ENCODE results near the gene TACC2. TPM values are rescaled to one million over a fixed set of nuclear protein-coding genes. Genes with fewer than 3 reads are reported as not detected.

Gene TACC2
- total RNA-seq, 2 experiments from 2014 or later, result not detected

DNA sequence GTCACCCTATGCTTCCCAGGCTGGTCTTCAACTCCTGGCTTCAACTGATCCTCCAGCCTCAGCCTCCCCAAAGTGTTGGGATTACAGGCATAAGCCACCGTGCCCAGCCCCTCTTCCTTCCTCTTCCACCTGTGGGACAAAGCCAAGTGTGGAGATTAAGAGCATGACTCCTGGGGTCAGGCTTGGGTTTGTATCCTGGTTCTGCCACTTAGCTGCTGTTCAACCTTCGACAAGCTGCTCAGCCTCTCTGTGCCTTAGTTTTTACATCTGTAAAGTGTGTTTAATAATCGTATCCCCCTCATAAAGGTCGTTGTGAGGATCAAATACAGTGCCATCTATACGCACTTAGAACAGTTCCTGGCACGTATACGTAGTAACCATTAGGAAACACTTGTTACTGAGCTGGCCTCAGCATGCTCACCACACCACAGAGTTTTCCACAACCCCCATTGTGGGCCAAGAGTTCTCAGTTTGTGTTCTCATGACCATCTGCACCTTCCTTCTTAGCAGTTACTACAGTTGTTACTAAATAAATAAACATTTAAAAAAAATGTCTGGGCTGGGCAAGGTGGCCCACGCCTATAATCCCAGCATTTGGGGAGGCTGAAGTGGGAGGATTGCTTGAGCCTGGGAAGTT lies 141.6 kb downstream of the TACC2 start:
- H3K9me3 Mint-ChIP-seq, result no peaks in the 10 kb centered on the region
- ChIA-PET CTCF (no interaction called here), POLR2A (no interaction called here)
- H3K4me3 Mint-ChIP-seq, result no peak overlapping the region
- DNase-seq (no peak), ATAC-seq (no peak)
- peaks cover 6% of the 10 kb centered on the region for H3K27me3 Mint-ChIP-seq
- no peaks in the 10 kb centered on the region for H3K36me3 Mint-ChIP-seq (ENCODE audit: low read depth)
- no peak for TF ChIP-seq CTCF (IDR thresholded peaks at IDR 0.05)
- no peak overlapping the region for H3K27ac Mint-ChIP-seq
- intact Hi-C loops (cut with micrococcal nuclease), result no loop called here
- H3K4me1 Mint-ChIP-seq (ENCODE audit: low read depth), result no peaks in the 10 kb centered on the region

DNA sequence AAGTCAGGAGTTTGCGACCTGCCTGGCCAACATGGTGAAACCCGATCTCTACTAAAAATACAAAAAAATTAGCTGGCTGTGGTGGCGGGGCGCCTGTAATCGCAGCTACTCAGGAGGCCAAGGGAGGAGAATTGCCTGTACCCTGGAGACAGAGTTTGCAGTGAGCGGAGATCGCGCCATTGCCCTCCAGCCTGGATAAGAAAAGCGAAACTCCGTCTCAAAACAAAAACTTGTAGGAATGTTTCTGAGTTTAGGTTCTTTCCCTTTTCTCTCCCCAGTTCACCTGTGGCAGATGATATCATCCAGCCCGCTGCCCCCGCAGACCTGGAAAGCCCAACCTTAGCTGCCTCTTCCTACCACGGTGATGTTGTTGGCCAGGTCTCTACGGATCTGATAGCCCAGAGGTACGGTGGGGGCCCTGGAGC lies 143.4 kb downstream of the TACC2 start:
- no peak for TF ChIP-seq CTCF (IDR thresholded peaks at IDR 0.05)
- CTCF ChIA-PET, result no interaction called here
- Mint-ChIP-seq H3K36me3 (ENCODE audit: low read depth) (no peaks in the 10 kb centered on the region), H3K4me1 (ENCODE audit: low read depth) (no peaks in the 10 kb centered on the region), H3K4me3 (no peak overlapping the region), H3K9me3 (no peaks in the 10 kb centered on the region), H3K27me3 (peaks cover 6% of the 10 kb centered on the region), H3K27ac (no peak overlapping the region)
- intact Hi-C loops (cut with micrococcal nuclease), result no loop called here
- no peak for ATAC-seq
- POLR2A ChIA-PET, result no interaction called here
- DNase-seq, result no peak

DNA sequence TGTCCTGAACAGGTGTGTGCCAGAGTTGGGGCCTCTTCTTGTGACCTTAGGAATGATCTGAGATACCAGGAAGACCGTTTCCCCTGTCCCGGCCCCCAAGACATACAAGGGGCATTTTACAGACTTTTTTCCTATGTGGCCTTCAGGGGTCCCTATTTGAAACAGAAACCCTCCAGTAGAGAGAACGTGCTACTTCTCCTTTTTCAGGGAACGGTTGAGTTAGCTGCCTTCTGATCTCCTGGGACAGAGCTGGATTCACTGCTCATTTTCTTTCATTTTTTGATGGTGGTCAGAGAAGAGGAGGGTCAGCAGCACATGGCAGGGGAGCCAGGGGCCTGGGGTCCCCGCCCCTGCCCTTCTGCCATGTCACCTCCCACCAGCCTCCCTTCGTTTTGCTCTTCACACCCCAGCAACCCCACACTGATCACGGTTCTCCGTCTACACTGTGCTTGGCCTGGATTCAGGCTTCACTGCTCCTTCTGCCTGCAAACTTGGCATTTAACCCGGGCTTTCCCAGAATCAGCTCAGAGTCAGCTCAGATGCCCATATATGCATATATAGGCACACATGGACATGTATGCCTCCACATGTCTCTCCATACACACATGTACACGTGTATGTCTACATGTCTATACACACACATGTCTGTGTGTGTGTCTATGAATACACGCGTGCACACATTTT lies 144.1 kb downstream of the TACC2 start:
- DNase-seq, result no peak
- ATAC-seq, result no peak
- Mint-ChIP-seq H3K27me3 (peaks cover 6% of the 10 kb centered on the region), H3K36me3 (ENCODE audit: low read depth) (no peaks in the 10 kb centered on the region), H3K9me3 (no peaks in the 10 kb centered on the region), H3K4me3 (no peak overlapping the region), H3K27ac (no peak overlapping the region), H3K4me1 (ENCODE audit: low read depth) (no peaks in the 10 kb centered on the region)
- intact Hi-C loops (cut with micrococcal nuclease), result no loop called here
- ChIA-PET POLR2A (no interaction called here), CTCF (no interaction called here)
- no peak for TF ChIP-seq CTCF (IDR thresholded peaks at IDR 0.05)

GRCh38 chr10:122135251-122136025 lies 146.5 kb downstream of the TACC2 start:
- Mint-ChIP-seq H3K4me3 (no peak overlapping the region), H3K36me3 (ENCODE audit: low read depth) (no peaks in the 10 kb centered on the region), H3K9me3 (no peaks in the 10 kb centered on the region), H3K27ac (no peak overlapping the region), H3K27me3 (peaks cover 5% of the 10 kb centered on the region), H3K4me1 (ENCODE audit: low read depth) (no peaks in the 10 kb centered on the region)
- DNase-seq, result no peak
- ATAC-seq, result no peak
- no peak for TF ChIP-seq CTCF (IDR thresholded peaks at IDR 0.05)
- ChIA-PET CTCF (no interaction called here), POLR2A (no interaction called here)
- intact Hi-C loops (cut with micrococcal nuclease), result no loop called here

Measured in activated CD8-positive, alpha-beta T cell treated with anti-CD3 and anti-CD28 coated beads for 36 hours (primary cell).